Suprapubic skin (tissue), 4 donors: ENCODE measurements around the gene MRRF.

Experiments
- POLR2A ChIP-seq, 2 donors: fragments of 450-650 bp; IDR thresholded peaks; one replicate each; pipeline ENCODE4 v1.6.1; 2017; ENCODE audit warnings: antibody characterized with exemption in 2 of 2, mild to moderate bottlenecking in 2 of 2, moderate library complexity in 2 of 2
- POLR2AphosphoS5 ChIP-seq, 3 donors: sonication (generic); formaldehyde crosslinking; IDR thresholded peaks; one replicate each; pipeline ENCODE4 v1.6.1; 2017; ENCODE audit warnings: antibody characterized with exemption in 3 of 3
- TF ChIP-seq, protein P1 (sequence below), 2 donors: fragments of 200-600 bp in 1 of 2; fragments of 450-650 bp in 1 of 2; sonication (generic) in 1 of 2; IDR thresholded peaks; one replicate each; pipeline ENCODE4 v1.5.1; 2016 to 2019; ENCODE audit warnings: antibody characterized with exemption in 2 of 2, mild to moderate bottlenecking in 1 of 2, moderate library complexity in 1 of 2

DNA sequence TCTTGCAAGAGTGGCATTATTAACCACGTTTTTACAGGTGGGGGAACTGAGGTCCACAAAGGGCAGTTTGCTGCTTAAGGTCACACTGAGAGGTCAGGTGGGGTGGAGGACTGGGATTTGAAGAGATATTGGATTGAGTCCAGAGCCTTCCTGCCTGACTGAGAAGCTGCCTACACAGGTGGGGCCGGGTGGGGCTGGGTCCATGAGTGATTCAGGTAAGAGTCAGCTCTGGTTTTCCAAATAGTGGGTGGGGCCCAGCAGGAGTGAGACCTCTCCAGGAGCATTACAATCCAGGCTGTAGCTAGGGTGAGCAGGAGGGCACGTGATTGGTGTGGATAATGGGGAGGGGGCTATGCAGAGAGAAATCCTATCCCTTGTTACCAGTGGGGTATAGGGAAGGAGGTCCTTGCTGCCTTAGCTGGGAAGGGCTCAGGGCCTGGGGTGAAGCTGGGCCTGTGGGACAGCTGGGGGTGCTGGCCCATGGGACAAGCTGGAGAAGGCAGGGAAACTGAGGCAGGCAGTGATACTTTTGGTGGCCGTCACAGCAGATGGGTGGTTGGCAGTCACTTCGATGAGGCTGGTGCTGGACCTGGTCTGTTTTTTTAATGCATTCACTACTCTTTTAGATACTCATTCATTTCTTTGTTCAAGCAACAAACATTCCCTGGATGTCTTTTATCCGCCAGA is 103.2 kb downstream of the MRRF start:
- TF ChIP-seq, protein P1, sequence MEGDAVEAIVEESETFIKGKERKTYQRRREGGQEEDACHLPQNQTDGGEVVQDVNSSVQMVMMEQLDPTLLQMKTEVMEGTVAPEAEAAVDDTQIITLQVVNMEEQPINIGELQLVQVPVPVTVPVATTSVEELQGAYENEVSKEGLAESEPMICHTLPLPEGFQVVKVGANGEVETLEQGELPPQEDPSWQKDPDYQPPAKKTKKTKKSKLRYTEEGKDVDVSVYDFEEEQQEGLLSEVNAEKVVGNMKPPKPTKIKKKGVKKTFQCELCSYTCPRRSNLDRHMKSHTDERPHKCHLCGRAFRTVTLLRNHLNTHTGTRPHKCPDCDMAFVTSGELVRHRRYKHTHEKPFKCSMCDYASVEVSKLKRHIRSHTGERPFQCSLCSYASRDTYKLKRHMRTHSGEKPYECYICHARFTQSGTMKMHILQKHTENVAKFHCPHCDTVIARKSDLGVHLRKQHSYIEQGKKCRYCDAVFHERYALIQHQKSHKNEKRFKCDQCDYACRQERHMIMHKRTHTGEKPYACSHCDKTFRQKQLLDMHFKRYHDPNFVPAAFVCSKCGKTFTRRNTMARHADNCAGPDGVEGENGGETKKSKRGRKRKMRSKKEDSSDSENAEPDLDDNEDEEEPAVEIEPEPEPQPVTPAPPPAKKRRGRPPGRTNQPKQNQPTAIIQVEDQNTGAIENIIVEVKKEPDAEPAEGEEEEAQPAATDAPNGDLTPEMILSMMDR (IDR thresholded peaks at IDR 0.05), result no peak
- TF ChIP-seq POLR2AphosphoS5 (IDR thresholded peaks at IDR 0.05) (no peak), POLR2A (IDR thresholded peaks at IDR 0.05) (no peak)
